ENCODE measurements around the gene GCFC2. TPM values are rescaled to one million over a fixed set of nuclear protein-coding genes. Genes with fewer than 3 reads are reported as not detected.

Gene GCFC2
- total RNA-seq, 2 donors from 2014 or later = 14.6 to 38.9 TPM

DNA sequence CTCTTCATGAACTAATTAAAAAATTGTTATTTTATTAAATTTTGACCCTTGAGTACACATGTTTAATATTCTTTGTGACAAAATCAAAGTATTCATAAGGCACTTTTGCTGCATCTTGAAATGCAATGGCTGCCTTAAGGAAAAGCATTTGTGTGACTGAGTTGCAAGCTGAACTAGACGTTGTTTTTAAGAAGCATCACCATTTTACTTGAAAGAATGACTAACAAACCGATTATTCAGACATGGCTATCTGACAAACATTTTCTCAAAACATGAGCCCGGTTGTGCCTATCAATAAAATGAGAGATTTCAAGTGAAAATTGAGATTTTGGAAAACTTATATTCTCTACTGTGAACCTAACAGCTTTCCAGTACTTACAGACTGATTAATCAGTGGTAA is 2.8 kb downstream of the GCFC2 start:
- Histone ChIP-seq H3K4me3 (no peak overlapping the region), H3K4me1 (replicated peaks) (no peaks in the 10 kb centered on the region), H3K27ac (no peak overlapping the region), H3K27me3 (replicated peaks; ENCODE audit: insufficient read depth) (no peaks in the 10 kb centered on the region), H3K36me3 (no peaks in the 10 kb centered on the region), H3K9me3 (no peaks in the 10 kb centered on the region)
- no peak for DNase-seq (ENCODE audit: low spot score)
- 88% methylated on average over 3 of the region's 3 CpGs for WGBS
- intact Hi-C loops (cut with DNase I) = no loop called here
- TF ChIP-seq POLR2AphosphoS5 (IDR thresholded peaks at IDR 0.05) = no peak
- no peak for TF ChIP-seq POLR2A (IDR thresholded peaks at IDR 0.05)
- no peak for TF ChIP-seq CTCF (IDR thresholded peaks at IDR 0.05)

DNA sequence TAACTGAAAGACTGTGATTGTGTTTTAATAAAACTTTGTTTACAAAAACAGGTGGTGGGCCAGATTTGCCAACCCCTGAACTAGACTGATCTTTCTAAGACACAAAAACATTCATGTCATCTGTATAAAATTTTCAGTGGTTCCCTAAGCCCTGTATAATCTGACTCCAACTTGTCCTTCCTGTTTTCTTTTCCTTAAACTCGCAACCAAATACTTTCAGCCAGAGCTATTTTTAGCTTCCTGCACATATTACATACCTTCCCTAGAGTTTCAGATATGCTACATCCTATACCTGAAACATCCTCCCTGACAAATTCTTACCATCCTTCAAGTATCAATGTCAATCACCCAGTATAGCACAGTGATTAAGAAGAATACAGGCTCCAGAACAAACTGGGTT is 4.8 kb downstream of the GCFC2 start:
- TF ChIP-seq POLR2A (IDR thresholded peaks at IDR 0.05) = no peak
- TF ChIP-seq POLR2AphosphoS5 (IDR thresholded peaks at IDR 0.05) = no peak
- no peak for TF ChIP-seq CTCF (IDR thresholded peaks at IDR 0.05)
- WGBS = 15% methylated on average over 1 of the region's 1 CpG
- intact Hi-C loops (cut with DNase I) = no loop called here

GRCh38 chr2:75703589-75704287 is 7.0 kb downstream of the GCFC2 start:
- no peak overlapping the region for H3K27ac ChIP-seq
- H3K9me3 ChIP-seq = no peaks in the 10 kb centered on the region
- TF ChIP-seq POLR2AphosphoS5 (IDR thresholded peaks at IDR 0.05) (no peak), POLR2A (IDR thresholded peaks at IDR 0.05) (no peak), CTCF (IDR thresholded peaks at IDR 0.05) (no peak)
- H3K4me1 ChIP-seq (replicated peaks) = no peaks in the 10 kb centered on the region
- H3K4me3 ChIP-seq = no peak overlapping the region
- DNase-seq (ENCODE audit: low spot score) = no peak
- intact Hi-C loops (cut with DNase I) = no loop called here
- no peaks in the 10 kb centered on the region for H3K27me3 ChIP-seq (replicated peaks; ENCODE audit: insufficient read depth)
- peaks cover 0 to 4% of the 10 kb centered on the region in 2 donors for H3K36me3 ChIP-seq
- WGBS = 75% methylated on average over 4 of the region's 4 CpGs

More for the DNA sequence above, 4.8 kb downstream of the GCFC2 start:
- DNase-seq (ENCODE audit: low spot score) = no peak
- H3K27ac ChIP-seq = no peak overlapping the region
- H3K9me3 ChIP-seq = no peaks in the 10 kb centered on the region
- H3K4me1 ChIP-seq (replicated peaks) = no peaks in the 10 kb centered on the region
- H3K36me3 ChIP-seq = no peaks in the 10 kb centered on the region
- no peaks in the 10 kb centered on the region for H3K27me3 ChIP-seq (replicated peaks; ENCODE audit: insufficient read depth)
- H3K4me3 ChIP-seq = no peak overlapping the region

DNA sequence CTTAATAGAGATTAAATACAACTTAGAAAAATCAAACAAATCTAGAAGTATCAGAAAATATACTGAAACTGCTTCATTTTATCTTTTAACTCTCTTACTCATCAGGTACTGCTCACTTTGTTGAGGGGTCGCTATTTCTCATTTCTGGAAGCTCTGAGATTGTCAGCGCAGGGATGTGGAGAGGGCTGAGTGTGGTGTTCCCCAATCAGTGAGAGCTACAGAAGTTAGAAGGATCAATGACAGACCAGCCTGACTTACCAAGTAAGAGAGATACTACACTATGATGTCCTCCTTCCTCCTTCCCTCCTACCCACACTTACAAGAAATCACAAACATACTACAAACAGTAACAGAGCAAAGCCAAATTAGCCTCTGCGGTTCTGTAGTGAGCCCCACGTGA is 8.1 kb downstream of the GCFC2 start:
- 98% methylated on average over 4 of the region's 4 CpGs for WGBS
- no peak for TF ChIP-seq POLR2AphosphoS5 (IDR thresholded peaks at IDR 0.05)
- no peak for TF ChIP-seq CTCF (IDR thresholded peaks at IDR 0.05)
- TF ChIP-seq POLR2A (IDR thresholded peaks at IDR 0.05) = no peak
- Histone ChIP-seq H3K9me3 (no peaks in the 10 kb centered on the region), H3K4me1 (replicated peaks) (no peaks in the 10 kb centered on the region), H3K4me3 (no peak overlapping the region), H3K27ac (no peak overlapping the region), H3K27me3 (replicated peaks; ENCODE audit: insufficient read depth) (no peaks in the 10 kb centered on the region), H3K36me3 (peaks cover 0 to 4% of the 10 kb centered on the region in 2 donors)
- intact Hi-C loops (cut with DNase I) = no loop called here
- no peak for DNase-seq (ENCODE audit: low spot score)

DNA sequence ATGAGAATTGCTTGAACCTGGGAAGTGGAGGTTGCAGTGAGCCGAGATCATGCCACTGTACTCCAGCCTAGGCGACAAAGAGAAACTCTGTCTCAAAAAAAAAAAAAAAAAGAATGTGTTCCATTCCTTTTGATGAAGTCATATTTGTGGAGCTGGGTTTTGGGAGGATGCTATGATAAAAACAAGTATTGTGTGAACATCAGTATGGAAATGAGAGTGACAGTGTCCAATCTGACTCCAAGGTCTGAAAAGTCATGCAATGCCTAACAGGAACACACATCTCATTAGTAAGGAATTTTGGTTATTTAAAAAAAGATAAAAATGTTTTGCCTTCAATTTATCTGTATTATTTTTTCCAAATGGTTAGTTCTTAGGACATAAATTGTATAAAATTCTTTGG is 11.8 kb downstream of the GCFC2 start:
- Histone ChIP-seq H3K27ac (no peak overlapping the region), H3K9me3 (no peaks in the 10 kb centered on the region), H3K27me3 (replicated peaks; ENCODE audit: insufficient read depth) (no peaks in the 10 kb centered on the region), H3K36me3 (peaks cover 0 to 4% of the 10 kb centered on the region in 2 donors), H3K4me3 (no peak overlapping the region), H3K4me1 (replicated peaks) (no peaks in the 10 kb centered on the region)
- no peak for DNase-seq (ENCODE audit: low spot score)
- intact Hi-C loops (cut with DNase I) = no loop called here
- no peak for TF ChIP-seq POLR2A (IDR thresholded peaks at IDR 0.05)
- TF ChIP-seq CTCF (IDR thresholded peaks at IDR 0.05) = no peak
- no peak for TF ChIP-seq POLR2AphosphoS5 (IDR thresholded peaks at IDR 0.05)
- WGBS = 97% methylated on average over 2 of the region's 2 CpGs
